WTC11 (cell line): ENCODE results near the gene TBC1D1.

Source experiments
- GRHL2 ChIP-seq: fragments of 250-450 bp; sonication (Bioruptor Pico); IDR thresholded peaks from 2 replicates; pipeline ENCODE4 v1.8.0; 2022; ENCODE audit warnings: mild to moderate bottlenecking, moderate library complexity; ENCODE audit not compliant: insufficient replicate concordance, severe bottlenecking
- TF ChIP-seq, protein P1 (sequence below): sonication (generic); formaldehyde crosslinking; IDR thresholded peaks from 2 replicates; pipeline ENCODE4 v1.8.1; 2022; ENCODE audit warnings: low read depth, missing genetic modification reagents, borderline replicate concordance

DNA sequence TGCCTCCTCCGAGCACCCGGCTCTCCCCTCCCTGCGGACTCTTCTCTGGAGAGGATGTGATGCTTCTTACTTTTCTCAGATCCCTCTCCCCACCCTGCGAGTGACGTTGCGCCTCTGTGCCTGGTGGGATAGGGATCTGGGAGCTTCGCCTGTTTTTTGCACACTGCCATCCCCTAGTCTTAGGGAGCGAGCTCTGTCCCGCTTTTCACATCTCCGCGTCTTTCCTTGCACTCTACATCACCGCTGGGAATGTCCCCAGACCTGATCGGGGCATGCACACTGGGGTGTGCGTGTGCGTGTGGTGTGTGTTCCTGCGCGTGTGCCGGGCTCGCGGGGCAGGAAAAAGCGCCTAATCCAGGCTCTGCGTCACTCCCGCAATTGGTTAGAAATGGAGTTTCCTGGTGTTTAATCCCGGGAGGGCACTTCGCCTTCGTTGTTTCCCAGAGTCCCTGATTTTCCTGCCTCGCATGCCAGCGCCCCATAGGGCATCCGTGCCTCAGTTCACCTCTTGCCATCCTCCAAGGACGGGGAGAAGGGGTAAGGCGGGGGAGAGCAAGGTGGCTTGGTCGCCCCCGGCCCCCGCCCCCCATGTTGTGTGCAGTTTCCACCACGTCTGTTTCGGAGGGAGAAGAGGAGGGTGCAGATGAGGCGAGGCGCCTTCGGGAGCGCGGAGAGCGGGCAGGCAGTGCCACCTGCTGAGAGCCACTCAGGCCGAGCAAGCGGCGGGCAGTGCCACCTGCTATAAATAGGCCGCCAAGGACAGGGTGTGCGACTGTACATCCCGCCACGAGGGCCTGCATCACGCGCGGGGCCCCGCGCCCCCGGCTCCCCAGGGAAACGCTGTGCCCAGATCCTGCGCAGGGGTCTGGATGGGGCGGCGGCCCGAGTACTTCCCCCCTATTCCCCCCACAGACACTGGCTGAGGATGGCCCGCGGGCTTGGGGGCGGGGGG is 759 bp upstream of the TBC1D1 start:
- TF ChIP-seq, protein P1, sequence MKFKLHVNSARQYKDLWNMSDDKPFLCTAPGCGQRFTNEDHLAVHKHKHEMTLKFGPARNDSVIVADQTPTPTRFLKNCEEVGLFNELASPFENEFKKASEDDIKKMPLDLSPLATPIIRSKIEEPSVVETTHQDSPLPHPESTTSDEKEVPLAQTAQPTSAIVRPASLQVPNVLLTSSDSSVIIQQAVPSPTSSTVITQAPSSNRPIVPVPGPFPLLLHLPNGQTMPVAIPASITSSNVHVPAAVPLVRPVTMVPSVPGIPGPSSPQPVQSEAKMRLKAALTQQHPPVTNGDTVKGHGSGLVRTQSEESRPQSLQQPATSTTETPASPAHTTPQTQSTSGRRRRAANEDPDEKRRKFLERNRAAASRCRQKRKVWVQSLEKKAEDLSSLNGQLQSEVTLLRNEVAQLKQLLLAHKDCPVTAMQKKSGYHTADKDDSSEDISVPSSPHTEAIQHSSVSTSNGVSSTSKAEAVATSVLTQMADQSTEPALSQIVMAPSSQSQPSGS (CRISPR knock-in tag): no peak
- TF ChIP-seq GRHL2 (CRISPR knock-in tag): no peak
